ENCODE data around the gene TMTC4.

TMTC4 gene

DNA sequence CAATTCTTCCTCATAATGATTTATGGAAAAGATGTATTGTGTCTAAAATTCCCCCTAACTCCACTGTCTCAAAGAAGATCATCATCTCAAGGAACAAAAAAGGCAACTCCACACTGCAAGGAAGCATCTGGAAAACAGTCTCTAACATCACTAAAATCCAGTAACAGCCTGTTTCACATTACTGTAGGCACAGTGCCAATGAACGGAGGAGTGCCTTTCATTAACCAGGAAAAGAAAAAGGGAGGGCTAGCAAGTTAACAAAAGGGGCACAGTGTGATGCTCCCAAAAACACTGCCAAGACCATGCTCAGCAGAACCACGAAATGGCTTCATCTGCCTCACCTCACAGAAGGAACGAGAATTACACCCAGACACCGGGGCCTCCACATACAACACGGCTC is 8.5 kb downstream of the TMTC4 start:
- no peak for DNase-seq (ENCODE audit: low spot score)

DNA sequence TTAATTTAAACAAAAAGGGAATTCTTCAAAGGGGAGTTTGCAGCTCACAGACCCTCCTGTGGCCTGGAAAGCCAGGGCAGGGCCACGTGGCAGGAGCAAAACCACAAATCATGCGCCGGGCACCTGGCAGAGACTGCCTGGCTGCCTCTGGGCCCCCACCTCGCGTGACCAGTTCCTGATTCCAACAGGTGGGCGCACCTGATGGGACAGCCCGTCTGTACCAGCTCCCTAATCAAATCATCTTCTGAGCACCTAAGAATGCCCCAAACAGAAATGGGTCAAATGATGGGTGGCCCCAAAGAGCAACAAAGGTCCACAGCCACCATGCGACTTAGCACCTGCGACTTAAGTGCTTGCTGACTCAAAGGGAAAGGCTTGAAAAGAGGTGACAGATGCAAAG is 9.2 kb downstream of the TMTC4 start:
- no peak for DNase-seq (ENCODE audit: low spot score)

DNA sequence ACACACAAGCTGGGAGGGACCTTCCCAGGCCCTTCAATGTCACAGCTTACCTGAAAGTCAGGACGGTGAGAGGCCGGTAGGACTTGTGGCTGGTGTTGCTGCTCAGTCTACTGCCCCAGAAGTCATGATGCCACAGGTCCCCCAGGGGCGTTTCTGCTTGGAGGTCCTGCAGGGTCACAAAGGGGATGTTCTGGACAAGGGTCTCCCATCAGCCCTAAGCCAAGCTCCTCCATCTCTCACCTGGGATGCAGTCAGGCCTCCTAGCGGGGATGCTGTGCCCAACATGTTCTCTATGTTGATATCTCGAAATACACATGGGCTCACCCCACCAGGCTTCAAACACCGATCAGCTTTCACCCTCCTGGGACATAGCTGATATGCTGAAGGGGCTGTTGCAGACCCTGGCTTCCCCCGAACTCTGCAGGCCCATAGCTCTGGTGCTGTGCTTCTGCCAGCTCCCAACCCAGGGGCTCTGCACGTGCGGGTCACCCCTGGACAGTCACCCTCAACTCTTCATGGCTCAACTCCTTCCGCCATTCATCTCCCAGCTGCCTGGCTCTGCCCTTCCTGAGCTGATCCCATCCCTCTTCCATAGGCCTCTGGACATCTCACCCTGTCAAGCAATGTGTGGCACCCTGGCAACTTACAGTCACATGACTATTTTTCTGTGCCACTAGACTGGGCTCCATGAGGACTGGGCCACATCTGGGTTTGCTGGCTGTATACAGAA is 10.3 kb downstream of the TMTC4 start:
- no peak for DNase-seq (ENCODE audit: low spot score)

DNA sequence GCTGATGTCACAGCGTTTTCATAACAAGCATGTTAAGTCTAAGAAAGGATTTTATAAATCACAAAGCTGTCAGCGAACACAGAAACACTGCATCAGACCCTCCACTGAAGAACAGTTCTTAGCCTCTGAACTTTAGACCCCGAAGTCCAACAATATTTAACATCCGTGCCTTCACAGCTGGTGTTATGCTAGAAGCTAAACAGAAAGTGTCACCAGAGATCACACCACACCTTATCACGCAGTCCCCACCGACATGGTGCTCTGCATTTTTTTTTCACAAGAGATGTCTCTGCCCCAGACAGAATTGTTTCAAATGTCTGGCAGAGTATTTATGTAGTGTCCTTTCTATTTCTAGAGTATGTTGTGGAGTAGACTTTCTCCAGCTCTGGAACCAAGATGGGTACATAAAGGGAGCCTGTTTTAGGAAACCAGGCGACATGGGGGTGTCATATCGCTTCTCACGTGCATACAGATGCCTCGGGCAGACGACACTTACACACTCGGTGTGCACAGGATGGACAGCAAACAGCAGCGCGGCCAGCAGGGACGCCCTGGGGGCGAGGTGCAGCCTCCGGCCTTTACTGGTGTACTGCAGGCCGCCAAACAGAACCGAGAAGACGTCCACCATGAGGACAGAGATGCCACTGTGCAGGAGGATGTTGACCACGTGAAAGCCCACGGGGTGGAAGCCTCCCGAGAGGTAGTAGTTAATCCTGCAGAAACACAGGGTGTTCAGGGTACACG is 12.0 kb downstream of the TMTC4 start:
- DNase-seq (ENCODE audit: low spot score), result no peak

DNA sequence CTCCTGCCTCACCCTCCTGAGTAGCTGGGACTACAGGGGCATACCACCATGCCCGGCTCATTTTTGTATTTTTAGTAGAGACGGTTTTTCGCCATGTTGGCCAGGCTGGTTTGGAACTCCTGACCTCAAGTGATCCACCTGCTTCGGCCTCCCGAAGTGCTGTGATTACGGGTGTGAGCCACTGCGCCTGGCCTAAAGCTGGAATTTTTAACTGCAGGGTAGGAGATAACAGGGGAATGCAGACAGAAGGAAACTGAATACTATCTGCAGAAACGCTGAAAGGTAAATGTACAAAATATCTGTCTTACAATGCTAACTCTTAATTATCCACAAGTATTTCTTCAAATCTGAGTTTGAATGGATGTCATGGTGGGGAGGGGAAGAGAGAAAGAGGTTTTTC is 13.8 kb downstream of the TMTC4 start:
- no peak for DNase-seq (ENCODE audit: low spot score)

DNA sequence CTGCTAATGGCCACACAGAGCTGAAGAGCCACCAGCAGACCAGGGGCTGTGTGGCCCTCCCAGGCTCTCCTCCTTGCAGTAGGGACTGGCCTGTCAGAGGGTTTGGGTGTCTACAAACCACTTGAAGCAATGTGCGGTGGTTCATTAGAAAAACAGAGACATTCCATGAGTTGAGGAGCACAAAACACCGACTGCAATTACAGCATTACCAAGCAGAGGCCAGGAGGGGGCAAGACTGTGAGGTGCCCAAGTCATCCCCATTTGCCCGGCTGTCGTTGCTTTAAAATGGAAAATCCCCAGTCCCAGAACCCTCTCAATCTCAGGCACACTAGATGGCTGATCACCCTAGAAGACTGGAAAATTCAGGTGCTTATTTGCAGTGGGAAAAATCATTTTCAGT is 15.0 kb downstream of the TMTC4 start:
- no peak for DNase-seq (ENCODE audit: low spot score)

DNA sequence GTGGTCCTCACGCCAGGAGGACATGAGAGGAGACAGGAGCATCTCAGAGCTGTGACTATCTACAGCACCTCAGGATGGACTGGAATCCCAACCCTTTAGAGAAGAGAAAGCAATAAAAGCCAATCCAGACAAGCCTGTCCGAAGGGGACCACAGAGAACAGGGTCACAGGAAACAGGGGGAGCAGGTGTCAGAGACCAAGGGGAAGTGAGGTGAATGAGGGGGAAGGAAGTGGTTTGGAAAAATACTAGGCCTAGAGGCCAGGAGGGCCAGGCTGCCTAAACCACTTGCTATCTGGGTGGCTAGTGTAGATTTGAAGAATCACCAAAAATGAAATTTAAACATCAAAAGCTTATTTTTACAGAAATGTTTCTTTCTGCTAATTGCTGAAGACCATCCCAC is 16.2 kb downstream of the TMTC4 start:
- no peak for DNase-seq (ENCODE audit: low spot score)

DNA sequence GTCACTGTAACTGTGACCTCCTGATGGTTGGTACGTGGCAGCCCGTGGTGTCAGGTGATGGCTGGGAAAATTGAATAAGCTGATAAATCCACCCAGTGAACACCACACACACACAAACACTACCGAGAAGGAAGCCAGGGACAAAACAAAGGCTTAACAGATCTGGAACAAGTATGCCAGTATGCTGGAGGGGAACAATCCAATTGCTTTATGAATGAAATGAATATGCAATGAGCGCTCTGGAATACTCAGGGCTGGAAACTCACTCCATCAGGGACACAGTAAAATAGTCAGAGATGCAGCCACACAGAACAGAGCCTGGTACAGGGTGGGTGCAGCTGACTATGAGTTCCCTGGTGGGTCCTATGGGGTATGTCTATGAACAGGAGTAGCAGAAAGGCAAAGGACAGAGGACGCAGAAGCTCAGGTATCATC is 16.7 kb downstream of the TMTC4 start:
- no peak for DNase-seq (ENCODE audit: low spot score)

DNA sequence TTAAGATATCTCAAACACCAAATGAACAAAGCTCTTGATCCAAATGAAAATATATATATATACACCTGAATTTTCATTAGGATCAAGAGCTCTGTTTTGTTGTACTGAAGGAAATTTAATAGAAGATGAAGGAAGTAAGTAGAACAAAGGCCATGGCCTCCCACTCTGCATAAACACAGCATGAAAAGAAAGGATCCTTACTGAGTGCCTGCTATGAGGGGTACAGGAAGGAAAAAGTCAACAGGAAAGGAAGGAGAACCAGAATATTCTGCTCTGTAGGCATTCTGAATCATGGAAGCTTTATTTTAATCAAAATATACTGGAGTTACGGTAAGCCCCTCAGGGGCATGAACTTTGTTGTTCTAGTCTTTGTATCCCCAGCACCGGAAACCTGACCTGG is 22.1 kb downstream of the TMTC4 start:
- no peak for DNase-seq (ENCODE audit: low spot score)

DNA sequence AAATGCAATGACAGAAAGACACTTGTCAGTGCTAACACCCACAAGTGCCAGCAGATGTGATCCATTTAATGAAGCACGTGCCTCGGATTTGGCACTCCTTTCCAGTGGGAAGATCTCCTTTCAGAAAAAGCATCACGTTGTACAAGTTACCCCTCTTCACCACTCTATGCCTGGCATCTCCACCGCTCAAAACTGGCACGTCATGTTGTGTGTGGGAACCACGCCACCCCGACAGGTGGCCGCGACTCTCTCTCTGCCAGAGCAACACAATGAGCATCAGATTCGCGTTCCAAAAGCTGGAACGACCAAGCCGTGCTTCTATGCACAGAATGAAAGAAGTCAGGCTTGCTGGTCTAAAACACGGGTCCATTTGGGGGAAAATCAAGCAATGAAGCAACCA is 24.3 kb downstream of the TMTC4 start:
- DNase-seq (ENCODE audit: low spot score), result no peak

DNA sequence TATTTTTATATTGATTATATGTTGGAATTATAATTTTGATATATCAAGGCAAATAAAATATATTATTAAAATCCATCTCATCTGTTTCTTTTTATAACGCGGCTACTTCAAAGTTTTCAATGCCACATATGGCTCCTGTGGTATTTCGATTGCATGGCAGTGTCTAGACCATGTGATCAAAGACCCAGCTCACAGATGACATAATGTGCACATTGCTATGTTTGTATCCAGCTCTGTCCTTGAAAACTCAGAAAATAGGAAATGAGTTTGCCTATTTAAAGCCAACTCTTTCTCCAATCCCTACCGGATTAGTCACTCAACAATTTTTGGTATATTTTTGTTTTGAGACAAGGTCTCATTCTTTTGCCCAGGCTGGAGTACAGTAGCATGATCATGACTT is 26.2 kb downstream of the TMTC4 start:
- DNase-seq (ENCODE audit: low spot score), result no peak

DNA sequence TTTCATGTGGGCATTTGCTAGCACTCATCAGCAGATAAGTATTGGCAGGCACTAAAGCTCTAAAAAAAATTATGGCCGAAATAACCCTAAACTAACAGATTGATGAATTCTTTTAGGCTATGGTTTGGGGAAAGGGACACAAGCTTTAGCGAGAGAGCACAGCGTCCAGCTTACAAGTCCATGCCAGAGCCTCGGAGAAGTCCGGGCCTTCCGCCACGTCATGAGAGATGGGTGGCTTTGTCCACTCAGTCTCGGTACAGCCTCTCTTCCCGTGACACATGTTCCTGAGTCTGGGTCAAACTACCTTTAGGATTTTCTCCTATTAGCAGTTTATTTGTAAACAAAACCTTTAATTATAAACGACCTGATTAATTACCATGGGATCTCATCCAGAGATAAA is 27.7 kb downstream of the TMTC4 start:
- no peak for DNase-seq (ENCODE audit: low spot score)

DNA sequence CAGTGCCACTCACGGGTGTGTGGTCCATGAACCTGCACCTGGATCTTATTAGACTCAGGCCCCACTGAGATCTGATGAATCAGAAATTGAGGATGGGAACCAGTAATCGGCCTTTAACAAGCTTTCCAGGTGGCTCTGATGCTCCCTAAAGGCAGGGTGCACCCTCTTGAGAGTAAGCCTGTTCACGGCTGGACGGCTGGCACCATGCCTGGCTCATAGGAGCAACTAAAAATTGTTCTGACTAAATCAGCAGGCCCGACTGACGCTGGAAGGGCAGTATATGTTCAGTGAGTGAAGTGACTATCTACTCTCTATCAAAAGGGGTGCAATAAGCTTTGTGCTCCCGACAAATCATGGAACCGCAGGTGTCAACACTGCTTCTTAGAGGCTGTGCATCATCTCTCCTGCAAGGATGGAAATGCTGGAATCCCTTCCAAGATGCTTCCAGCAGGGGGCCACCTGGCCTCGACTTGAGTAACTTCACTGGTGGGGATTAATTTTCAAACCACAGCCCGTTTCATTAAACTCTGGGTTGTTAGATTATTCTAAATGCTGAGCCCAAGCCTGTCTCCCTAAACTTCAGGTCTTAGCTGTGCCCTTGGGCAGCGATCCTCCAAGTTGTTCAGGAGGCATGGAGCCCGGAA is 28.4 kb downstream of the TMTC4 start:
- peak; percentile 19 for DNase-seq (ENCODE audit: low spot score)

DNA sequence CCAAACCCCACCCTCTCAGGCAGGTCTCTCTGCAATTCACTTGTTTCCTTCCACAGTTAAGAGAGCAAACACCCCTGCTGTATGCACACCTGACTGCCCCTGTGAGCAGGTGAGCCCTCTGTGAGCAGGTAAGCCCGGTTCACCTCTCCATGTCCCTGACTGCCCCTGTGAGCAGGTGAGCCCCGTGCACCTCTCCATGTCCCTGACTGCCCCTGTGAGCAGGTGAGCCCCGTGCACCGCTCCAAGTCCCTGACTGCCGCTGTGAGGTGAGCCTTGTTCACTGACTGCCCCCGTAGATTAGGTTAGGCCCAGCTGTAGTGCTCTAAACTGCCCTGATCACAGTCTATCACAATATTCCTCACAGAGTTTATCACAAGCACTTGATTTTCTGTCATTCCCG is 29.2 kb downstream of the TMTC4 start:
- DNase-seq (ENCODE audit: low spot score), result no peak

DNA sequence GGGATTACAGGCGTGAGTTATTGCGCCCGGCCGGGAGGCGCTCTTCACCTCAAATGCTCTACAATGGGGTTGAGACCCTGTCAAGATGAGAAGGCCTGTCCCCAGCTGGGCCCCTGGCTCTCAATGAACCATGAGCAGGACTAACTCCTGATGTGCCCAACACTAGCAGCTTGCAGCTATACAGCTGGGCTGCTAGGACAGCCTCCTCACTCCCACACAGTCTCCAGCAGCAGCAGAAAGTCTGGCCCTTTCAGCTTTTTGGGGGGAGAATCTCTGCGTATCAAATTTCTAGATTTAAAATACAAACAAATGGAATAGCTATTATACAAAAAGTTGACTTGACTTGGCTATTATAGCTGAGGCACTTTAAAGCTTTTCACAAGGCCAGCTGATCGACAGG is 30.2 kb downstream of the TMTC4 start:
- no peak for DNase-seq (ENCODE audit: low spot score)

DNA sequence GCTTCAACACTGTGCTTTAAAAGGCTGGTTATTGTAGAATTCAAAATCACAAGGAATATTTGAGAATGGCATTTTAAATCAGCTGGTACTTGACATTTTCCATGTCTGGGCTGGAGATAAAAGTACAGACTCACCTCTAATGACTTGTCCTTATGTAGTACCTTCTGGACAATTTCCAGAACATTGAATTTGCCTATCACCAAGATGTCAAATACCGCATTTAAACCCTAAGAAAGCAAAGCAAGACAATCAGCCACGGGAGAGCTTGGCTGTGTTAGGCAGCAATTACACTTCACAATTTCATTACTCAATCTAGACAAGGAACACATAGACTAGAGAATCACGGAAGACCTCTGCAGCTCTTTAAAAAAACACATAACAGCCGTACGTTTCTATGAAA is 36.8 kb downstream of the TMTC4 start:
- DNase-seq (ENCODE audit: low spot score), result no peak

DNA sequence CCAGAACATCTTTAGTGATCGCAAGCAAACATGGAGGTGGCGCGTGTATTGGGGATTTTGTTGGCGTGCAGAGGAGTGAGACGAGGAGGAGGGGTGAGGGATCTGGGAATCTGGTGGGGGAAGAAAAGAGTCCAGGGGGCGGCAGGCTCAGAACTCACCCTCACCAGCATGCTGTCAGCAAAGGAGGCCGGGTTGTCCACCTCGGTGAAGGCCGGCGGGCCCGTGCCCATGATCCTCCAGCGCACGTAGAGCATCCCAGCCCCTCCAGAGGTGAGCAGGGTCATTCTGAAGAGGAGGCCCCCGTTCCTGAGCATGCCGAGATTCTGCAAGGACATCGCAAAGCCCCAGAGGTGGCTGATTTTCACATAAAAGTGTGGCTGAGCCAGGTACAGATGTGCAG is 37.2 kb downstream of the TMTC4 start:
- no peak for DNase-seq (ENCODE audit: low spot score)

DNA sequence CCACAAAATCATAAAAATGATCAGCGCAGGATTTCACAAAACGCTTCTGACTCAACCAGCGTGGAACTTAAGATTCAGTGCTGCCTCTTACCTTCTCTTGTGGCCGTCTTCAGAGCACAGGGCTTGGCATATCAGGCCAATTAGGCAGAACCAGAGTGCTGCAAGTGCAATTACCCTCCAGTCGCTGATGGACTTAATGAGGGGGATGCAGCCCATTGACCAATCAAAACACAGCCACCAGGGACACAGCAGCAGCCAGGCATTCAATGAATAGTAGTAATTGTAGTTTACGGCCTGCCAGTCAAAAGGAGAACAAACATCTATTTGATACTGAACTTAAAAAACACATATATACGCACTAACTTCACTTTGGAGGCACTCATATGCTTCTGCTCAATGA is 38.2 kb downstream of the TMTC4 start:
- DNase-seq (ENCODE audit: low spot score), result no peak

DNA sequence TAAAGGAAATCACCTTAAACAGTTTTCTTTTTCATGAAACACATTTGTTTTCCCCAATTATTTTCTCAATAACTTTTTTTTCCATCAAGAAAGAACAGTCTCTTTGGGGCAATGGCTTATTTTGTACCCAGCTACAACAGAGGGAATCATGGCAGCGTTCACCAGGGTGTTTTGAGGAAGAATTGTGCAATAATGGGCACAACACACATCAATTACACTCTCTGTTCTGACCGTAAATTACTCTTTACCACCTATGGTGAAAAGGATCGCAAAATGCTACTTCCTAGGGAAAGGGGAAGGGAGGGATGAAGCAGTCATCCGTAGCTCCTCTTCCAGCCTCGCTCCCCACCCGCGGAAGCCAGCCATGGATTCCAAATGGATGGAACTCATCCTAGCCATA is 38.6 kb downstream of the TMTC4 start:
- no peak for DNase-seq (ENCODE audit: low spot score)

DNA sequence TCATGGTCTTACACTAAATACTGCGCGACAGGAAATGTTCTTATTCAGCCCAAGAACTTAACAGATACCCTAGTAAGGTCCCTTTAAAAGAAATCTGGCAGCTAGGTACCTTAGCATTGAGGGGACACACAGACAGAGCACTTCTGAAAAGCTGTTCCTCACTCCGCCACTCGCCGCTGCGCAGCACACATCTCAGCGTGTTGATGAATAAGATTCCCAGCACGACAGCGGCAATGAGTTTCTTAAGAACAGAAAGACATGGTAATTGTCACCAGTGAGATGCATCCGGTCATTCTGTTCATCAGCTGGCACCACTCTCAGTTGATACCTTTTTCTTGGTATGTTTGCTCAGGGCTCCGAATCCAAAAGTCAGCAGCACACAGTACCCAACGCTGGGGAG is 39.9 kb downstream of the TMTC4 start:
- no peak for DNase-seq (ENCODE audit: low spot score)

DNA sequence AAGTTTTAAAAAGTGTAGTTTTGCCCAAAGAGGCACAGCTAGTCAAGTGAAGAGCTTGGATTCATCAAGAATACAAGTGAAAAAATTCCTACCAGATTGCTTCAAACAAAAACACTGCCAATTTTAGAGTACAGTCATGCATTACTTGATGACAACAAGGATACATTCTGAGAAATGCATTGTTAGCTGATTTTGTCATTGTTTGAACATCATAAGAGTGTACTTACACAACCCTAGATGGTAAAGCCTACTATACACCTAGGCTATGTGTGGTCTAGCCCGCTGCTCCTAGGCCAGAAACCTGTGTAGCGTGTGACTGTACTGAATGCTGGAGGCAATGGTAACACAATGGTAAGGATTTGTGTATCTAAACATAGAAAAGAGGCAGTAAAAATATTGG is 41.1 kb downstream of the TMTC4 start:
- DNase-seq (ENCODE audit: low spot score), result peak; percentile 53

DNA sequence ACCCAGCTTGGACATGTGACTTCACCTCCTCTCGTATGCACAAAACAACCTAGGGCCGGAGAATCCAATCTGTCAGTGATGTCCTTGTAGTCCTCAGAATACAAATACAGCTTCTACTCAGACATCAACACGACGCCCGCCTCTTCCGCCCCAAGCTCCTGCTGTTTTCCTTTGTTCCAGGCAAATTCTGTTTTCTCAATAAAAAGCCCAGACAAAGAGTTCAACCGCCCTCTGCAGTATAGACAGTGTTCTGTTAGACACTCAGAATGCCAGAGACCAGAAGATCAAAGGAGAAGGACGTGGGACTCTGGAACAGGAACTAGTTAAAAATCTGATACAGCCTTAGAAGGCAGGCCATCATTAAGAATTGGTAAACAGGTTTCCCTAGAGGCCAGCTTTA is 44.0 kb downstream of the TMTC4 start:
- DNase-seq (ENCODE audit: low spot score), result no peak

DNA sequence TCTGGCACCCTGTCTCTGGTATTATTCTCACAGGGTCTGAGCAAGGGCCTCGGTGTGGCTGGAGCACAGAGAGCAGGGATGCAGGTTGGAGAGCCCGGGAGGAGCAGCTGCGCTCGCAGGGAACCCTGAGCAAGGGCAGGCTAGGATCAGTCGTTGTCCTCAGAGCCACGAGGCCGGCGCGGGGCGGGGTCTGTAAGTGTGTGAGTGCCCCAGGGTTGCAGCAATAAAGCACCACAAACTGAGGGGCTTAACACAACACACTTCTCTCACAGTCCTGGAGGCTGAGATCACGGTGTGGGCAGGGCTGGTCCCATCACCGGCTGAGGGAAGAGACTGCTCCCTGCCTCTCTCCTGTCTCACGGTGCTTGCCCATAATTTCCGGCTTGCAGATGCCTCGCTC is 47.5 kb downstream of the TMTC4 start:
- DNase-seq (ENCODE audit: low spot score), result no peak

Measured in RKO (cell line).